Stimulated activated naive CD8-positive, alpha-beta T cell treated with anti-CD3 and anti-CD28 coated beads, Interleukin-15, Interleukin-2, amounts not matched to agents 100 ng/mL and 50 ng/mL, for 24 hours (primary cell): ENCODE data around the gene CTNNAL1.
A peak's percentile ranks its signal among the peaks of the same experiment; 100 is the strongest.

ENCODE experiments used
- H3K27ac Mint-ChIP-seq: one replicate; pipeline ENCODE4 v1.8.0; 2021; ENCODE audit warnings: mild to moderate bottlenecking, mixed read lengths
- H3K27me3 Mint-ChIP-seq: one replicate; pipeline ENCODE4 v1.8.0; 2021; ENCODE audit warnings: mixed read lengths
- H3K36me3 Mint-ChIP-seq: one replicate; pipeline ENCODE4 v1.8.0; 2021; ENCODE audit warnings: low read depth, mixed read lengths
- H3K4me1 Mint-ChIP-seq: one replicate; pipeline ENCODE4 v1.8.0; 2021; ENCODE audit warnings: low read depth, mixed read lengths
- H3K4me3 Mint-ChIP-seq: one replicate; pipeline ENCODE4 v1.8.0; 2021; ENCODE audit warnings: mild to moderate bottlenecking, mixed read lengths
- H3K9me3 Mint-ChIP-seq: one replicate; pipeline ENCODE4 v1.8.0; 2021; ENCODE audit warnings: mixed read lengths

Gene CTNNAL1

GRCh38 chr9:109036744-109037680 is 23.7 kb upstream of the CTNNAL1 start:
- Mint-ChIP-seq H3K9me3 (no peaks in the 10 kb centered on the region), H3K4me1 (no peaks in the 10 kb centered on the region), H3K36me3 (peaks cover 59% of the 10 kb centered on the region), H3K27me3 (no peaks in the 10 kb centered on the region), H3K4me3 (no peak overlapping the region), H3K27ac (peak overlapping the region; percentile 70)

- H3K36me3 Mint-ChIP-seq, result peaks cover 63% of the 10 kb centered on the region
- H3K27me3 Mint-ChIP-seq, result no peaks in the 10 kb centered on the region
- no peak overlapping the region for H3K4me3 Mint-ChIP-seq
- no peaks in the 10 kb centered on the region for H3K4me1 Mint-ChIP-seq
- H3K9me3 Mint-ChIP-seq, result no peaks in the 10 kb centered on the region
- no peak overlapping the region for H3K27ac Mint-ChIP-seq
Measured at GRCh38 chr9:109035684-109036423, 22.6 kb upstream of the CTNNAL1 start.

GRCh38 chr9:109033941-109034700 is 20.8 kb upstream of the CTNNAL1 start:
- H3K27ac Mint-ChIP-seq, result no peak overlapping the region
- H3K9me3 Mint-ChIP-seq, result no peaks in the 10 kb centered on the region
- no peaks in the 10 kb centered on the region for H3K27me3 Mint-ChIP-seq
- peaks cover 64% of the 10 kb centered on the region for H3K36me3 Mint-ChIP-seq
- no peaks in the 10 kb centered on the region for H3K4me1 Mint-ChIP-seq
- no peak overlapping the region for H3K4me3 Mint-ChIP-seq

- Mint-ChIP-seq H3K27ac (no peak overlapping the region), H3K4me1 (no peaks in the 10 kb centered on the region), H3K4me3 (no peak overlapping the region), H3K36me3 (peaks cover 52% of the 10 kb centered on the region), H3K9me3 (no peaks in the 10 kb centered on the region), H3K27me3 (no peaks in the 10 kb centered on the region)
Measured at GRCh38 chr9:109031241-109031640, 17.9 kb upstream of the CTNNAL1 start.

GRCh38 chr9:109030426-109030825 is 17.1 kb upstream of the CTNNAL1 start:
- H3K9me3 Mint-ChIP-seq, result no peaks in the 10 kb centered on the region
- H3K36me3 Mint-ChIP-seq, result peaks cover 48% of the 10 kb centered on the region
- H3K27me3 Mint-ChIP-seq, result no peaks in the 10 kb centered on the region
- H3K4me3 Mint-ChIP-seq, result no peak overlapping the region
- no peak overlapping the region for H3K27ac Mint-ChIP-seq
- H3K4me1 Mint-ChIP-seq, result no peaks in the 10 kb centered on the region

- Mint-ChIP-seq H3K27me3 (no peaks in the 10 kb centered on the region), H3K9me3 (no peaks in the 10 kb centered on the region), H3K4me3 (no peak overlapping the region), H3K36me3 (peaks cover 46% of the 10 kb centered on the region), H3K27ac (no peak overlapping the region), H3K4me1 (no peaks in the 10 kb centered on the region)
Measured at GRCh38 chr9:109028457-109028856, 15.2 kb upstream of the CTNNAL1 start.

GRCh38 chr9:109027176-109027575 is 13.9 kb upstream of the CTNNAL1 start:
- Mint-ChIP-seq H3K27me3 (no peaks in the 10 kb centered on the region), H3K9me3 (no peaks in the 10 kb centered on the region), H3K36me3 (peaks cover 40% of the 10 kb centered on the region), H3K4me1 (no peaks in the 10 kb centered on the region), H3K4me3 (no peak overlapping the region), H3K27ac (no peak overlapping the region)

GRCh38 chr9:109026306-109026705 is 13.0 kb upstream of the CTNNAL1 start:
- H3K36me3 Mint-ChIP-seq, result peaks cover 34% of the 10 kb centered on the region
- H3K27ac Mint-ChIP-seq, result no peak overlapping the region
- H3K27me3 Mint-ChIP-seq, result no peaks in the 10 kb centered on the region
- H3K9me3 Mint-ChIP-seq, result no peaks in the 10 kb centered on the region
- no peaks in the 10 kb centered on the region for H3K4me1 Mint-ChIP-seq
- H3K4me3 Mint-ChIP-seq, result no peak overlapping the region

- Mint-ChIP-seq H3K4me1 (no peaks in the 10 kb centered on the region), H3K36me3 (peaks cover 39% of the 10 kb centered on the region), H3K9me3 (no peaks in the 10 kb centered on the region), H3K27me3 (no peaks in the 10 kb centered on the region), H3K4me3 (no peak overlapping the region), H3K27ac (peak overlapping the region; percentile 33)
Measured at GRCh38 chr9:109022873-109023272, 9.6 kb upstream of the CTNNAL1 start.

- Mint-ChIP-seq H3K27ac (no peak overlapping the region), H3K27me3 (no peaks in the 10 kb centered on the region), H3K4me1 (peaks cover 3% of the 10 kb centered on the region), H3K9me3 (no peaks in the 10 kb centered on the region), H3K4me3 (no peak overlapping the region), H3K36me3 (peaks cover 38% of the 10 kb centered on the region)
Measured at GRCh38 chr9:109020581-109021511, 7.5 kb upstream of the CTNNAL1 start.

GRCh38 chr9:109020113-109020512 is 6.8 kb upstream of the CTNNAL1 start:
- no peaks in the 10 kb centered on the region for H3K27me3 Mint-ChIP-seq
- H3K36me3 Mint-ChIP-seq, result peaks cover 38% of the 10 kb centered on the region
- H3K27ac Mint-ChIP-seq, result no peak overlapping the region
- no peak overlapping the region for H3K4me3 Mint-ChIP-seq
- H3K9me3 Mint-ChIP-seq, result no peaks in the 10 kb centered on the region
- H3K4me1 Mint-ChIP-seq, result peaks cover 3% of the 10 kb centered on the region

GRCh38 chr9:109019420-109019819 is 6.1 kb upstream of the CTNNAL1 start:
- Mint-ChIP-seq H3K27ac (no peak overlapping the region), H3K4me3 (no peak overlapping the region), H3K36me3 (peaks cover 34% of the 10 kb centered on the region), H3K4me1 (peaks cover 3% of the 10 kb centered on the region), H3K9me3 (no peaks in the 10 kb centered on the region), H3K27me3 (no peaks in the 10 kb centered on the region)

GRCh38 chr9:109017493-109017892 is 4.2 kb upstream of the CTNNAL1 start:
- Mint-ChIP-seq H3K4me1 (peaks cover 5% of the 10 kb centered on the region), H3K27me3 (no peaks in the 10 kb centered on the region), H3K4me3 (no peak overlapping the region), H3K36me3 (peaks cover 27% of the 10 kb centered on the region), H3K27ac (no peak overlapping the region), H3K9me3 (no peaks in the 10 kb centered on the region)

GRCh38 chr9:109017061-109017460 is 3.8 kb upstream of the CTNNAL1 start:
- Mint-ChIP-seq H3K27me3 (no peaks in the 10 kb centered on the region), H3K36me3 (peaks cover 27% of the 10 kb centered on the region), H3K4me3 (no peak overlapping the region), H3K9me3 (no peaks in the 10 kb centered on the region), H3K27ac (no peak overlapping the region), H3K4me1 (peaks cover 9% of the 10 kb centered on the region)
